ENCODE results near the gene E2F6. TPM values are rescaled to one million over a fixed set of nuclear protein-coding genes. Genes with fewer than 3 reads are reported as not detected.

The E2F6 gene
- total and polyA plus RNA-seq, 4 donors, result 3.5 to 7.7 (median 4.8) TPM

DNA sequence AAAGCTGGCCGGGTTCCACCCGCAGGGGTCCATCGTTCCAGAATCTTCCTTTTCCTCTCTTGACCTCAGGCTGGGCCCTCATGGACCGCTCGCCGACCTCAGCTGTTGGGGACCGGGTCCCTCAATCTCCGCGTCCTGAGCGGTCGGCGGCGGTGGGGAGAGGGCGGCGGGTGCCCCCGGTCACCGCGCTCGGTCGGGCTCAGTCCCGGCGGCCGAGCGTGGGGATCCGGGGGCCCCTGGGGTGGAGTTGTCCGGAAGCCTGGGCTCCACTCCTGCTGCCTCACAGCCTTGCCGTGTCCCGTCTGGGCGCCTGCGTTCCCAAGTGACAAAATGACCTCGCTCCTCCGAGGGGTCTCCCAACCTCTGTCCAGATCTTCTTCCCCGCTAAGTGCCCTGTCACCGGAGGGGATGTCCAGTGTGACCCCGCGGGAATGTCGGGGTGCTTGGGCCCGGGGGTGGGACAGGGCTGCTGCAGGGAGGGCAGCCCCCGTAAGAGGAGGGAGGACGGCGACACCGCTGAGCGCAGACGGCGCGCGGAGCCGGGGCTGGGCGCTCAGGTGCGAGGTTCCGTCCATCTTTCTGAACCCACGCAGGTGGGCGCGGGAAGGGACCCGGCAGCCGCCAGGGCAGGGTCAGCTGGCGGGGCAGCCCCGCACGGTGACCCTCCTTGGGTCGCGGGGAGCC, 16.0 kb upstream of the E2F6 start:
- Histone ChIP-seq H3K27me3 (ENCODE audit: control insufficient read depth in 4 of 4, insufficient read depth in 4 of 4, low read length in 3 of 4) (no peaks in the 10 kb centered on the region), H3K4me3 (ENCODE audit: low read depth in 1 of 3, low read length in 3 of 3) (peak overlapping the region in 1 of 3 donors; percentile 85), H3K4me1 (ENCODE audit: control insufficient read depth in 4 of 4, insufficient read depth in 4 of 4, low read length in 3 of 4) (peaks cover 0 to 16% (median 6%) of the 10 kb centered on the region in 4 donors), H3K9ac (ENCODE audit: low read depth in 1 of 2, low read length in 2 of 2) (no peak overlapping the region), H3K27ac (ENCODE audit: low read depth in 1 of 2, low read length in 2 of 2) (no peak overlapping the region), H3K9me3 (ENCODE audit: control insufficient read depth in 4 of 4, low read length in 3 of 4) (no peaks in the 10 kb centered on the region), H3K36me3 (ENCODE audit: control insufficient read depth in 4 of 4, insufficient read depth in 3 of 4, low read depth in 1 of 4, low read length in 3 of 4) (no peaks in the 10 kb centered on the region)
- WGBS, result 64% methylated on average over 61 of the region's 61 CpGs
- no peak for DNase-seq (ENCODE audit: low spot score)
- TF ChIP-seq FOXA2 (IDR thresholded peaks at IDR 0.05) (no peak), FOXA1 (IDR thresholded peaks at IDR 0.05) (no peak), YY1 (IDR thresholded peaks at IDR 0.05) (no peak), RXRA (IDR thresholded peaks at IDR 0.05) (no peak), JUND (IDR thresholded peaks at IDR 0.05) (no peak), EGR1 (IDR thresholded peaks at IDR 0.05; ENCODE audit: low read depth in 2 of 2) (no peak), TAF1 (conservative IDR thresholded peaks at IDR 0.05) (no peak), RAD21 (IDR thresholded peaks at IDR 0.05) (no peak), SP1 (IDR thresholded peaks at IDR 0.05) (no peak)
- TF ChIP-seq, protein P1, sequence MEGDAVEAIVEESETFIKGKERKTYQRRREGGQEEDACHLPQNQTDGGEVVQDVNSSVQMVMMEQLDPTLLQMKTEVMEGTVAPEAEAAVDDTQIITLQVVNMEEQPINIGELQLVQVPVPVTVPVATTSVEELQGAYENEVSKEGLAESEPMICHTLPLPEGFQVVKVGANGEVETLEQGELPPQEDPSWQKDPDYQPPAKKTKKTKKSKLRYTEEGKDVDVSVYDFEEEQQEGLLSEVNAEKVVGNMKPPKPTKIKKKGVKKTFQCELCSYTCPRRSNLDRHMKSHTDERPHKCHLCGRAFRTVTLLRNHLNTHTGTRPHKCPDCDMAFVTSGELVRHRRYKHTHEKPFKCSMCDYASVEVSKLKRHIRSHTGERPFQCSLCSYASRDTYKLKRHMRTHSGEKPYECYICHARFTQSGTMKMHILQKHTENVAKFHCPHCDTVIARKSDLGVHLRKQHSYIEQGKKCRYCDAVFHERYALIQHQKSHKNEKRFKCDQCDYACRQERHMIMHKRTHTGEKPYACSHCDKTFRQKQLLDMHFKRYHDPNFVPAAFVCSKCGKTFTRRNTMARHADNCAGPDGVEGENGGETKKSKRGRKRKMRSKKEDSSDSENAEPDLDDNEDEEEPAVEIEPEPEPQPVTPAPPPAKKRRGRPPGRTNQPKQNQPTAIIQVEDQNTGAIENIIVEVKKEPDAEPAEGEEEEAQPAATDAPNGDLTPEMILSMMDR (IDR thresholded peaks at IDR 0.05; ENCODE audit: low read depth, low read length, missing input control), result no peak
- TF ChIP-seq, protein P2, sequence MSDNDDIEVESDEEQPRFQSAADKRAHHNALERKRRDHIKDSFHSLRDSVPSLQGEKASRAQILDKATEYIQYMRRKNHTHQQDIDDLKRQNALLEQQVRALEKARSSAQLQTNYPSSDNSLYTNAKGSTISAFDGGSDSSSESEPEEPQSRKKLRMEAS (IDR thresholded peaks at IDR 0.05), result no peak
- TF ChIP-seq, protein P3, sequence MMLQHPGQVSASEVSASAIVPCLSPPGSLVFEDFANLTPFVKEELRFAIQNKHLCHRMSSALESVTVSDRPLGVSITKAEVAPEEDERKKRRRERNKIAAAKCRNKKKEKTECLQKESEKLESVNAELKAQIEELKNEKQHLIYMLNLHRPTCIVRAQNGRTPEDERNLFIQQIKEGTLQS (IDR thresholded peaks at IDR 0.05), result no peak
- TF ChIP-seq, protein P4, sequence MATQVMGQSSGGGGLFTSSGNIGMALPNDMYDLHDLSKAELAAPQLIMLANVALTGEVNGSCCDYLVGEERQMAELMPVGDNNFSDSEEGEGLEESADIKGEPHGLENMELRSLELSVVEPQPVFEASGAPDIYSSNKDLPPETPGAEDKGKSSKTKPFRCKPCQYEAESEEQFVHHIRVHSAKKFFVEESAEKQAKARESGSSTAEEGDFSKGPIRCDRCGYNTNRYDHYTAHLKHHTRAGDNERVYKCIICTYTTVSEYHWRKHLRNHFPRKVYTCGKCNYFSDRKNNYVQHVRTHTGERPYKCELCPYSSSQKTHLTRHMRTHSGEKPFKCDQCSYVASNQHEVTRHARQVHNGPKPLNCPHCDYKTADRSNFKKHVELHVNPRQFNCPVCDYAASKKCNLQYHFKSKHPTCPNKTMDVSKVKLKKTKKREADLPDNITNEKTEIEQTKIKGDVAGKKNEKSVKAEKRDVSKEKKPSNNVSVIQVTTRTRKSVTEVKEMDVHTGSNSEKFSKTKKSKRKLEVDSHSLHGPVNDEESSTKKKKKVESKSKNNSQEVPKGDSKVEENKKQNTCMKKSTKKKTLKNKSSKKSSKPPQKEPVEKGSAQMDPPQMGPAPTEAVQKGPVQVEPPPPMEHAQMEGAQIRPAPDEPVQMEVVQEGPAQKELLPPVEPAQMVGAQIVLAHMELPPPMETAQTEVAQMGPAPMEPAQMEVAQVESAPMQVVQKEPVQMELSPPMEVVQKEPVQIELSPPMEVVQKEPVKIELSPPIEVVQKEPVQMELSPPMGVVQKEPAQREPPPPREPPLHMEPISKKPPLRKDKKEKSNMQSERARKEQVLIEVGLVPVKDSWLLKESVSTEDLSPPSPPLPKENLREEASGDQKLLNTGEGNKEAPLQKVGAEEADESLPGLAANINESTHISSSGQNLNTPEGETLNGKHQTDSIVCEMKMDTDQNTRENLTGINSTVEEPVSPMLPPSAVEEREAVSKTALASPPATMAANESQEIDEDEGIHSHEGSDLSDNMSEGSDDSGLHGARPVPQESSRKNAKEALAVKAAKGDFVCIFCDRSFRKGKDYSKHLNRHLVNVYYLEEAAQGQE (IDR thresholded peaks at IDR 0.05), result no peak

DNA sequence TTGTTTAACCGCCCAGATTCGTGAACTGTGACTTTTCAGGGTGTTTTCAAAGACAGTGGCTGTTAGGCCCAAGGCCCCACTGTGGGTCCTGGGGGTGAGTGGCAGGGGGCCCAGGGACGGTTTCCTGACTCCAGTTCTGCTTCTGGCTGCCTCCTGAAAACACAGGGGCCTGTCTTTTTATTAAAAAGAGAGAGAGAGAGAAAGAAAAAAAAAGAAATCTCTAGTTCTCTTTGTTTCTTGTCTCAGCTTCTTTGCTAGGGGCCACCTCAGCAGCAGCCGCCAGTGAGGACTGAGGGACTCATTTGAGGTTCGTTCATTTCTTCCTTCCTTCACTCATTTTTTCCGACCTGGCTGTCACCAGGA, 15.4 kb upstream of the E2F6 start:
- H3K9me3 ChIP-seq (ENCODE audit: control insufficient read depth in 4 of 4, low read length in 3 of 4), result no peaks in the 10 kb centered on the region
- H3K4me1 ChIP-seq (ENCODE audit: control insufficient read depth in 4 of 4, insufficient read depth in 4 of 4, low read length in 3 of 4), result peaks cover 0 to 16% (median 6%) of the 10 kb centered on the region in 4 donors
- H3K9ac ChIP-seq (ENCODE audit: low read depth in 1 of 2, low read length in 2 of 2), result no peak overlapping the region
- H3K36me3 ChIP-seq (ENCODE audit: control insufficient read depth in 4 of 4, insufficient read depth in 3 of 4, low read depth in 1 of 4, low read length in 3 of 4), result no peaks in the 10 kb centered on the region
- TF ChIP-seq NR2F2 (IDR thresholded peaks at IDR 0.05), result no peak
- TF ChIP-seq, protein P3 (IDR thresholded peaks at IDR 0.05), result no peak
- TF ChIP-seq, protein P5, sequence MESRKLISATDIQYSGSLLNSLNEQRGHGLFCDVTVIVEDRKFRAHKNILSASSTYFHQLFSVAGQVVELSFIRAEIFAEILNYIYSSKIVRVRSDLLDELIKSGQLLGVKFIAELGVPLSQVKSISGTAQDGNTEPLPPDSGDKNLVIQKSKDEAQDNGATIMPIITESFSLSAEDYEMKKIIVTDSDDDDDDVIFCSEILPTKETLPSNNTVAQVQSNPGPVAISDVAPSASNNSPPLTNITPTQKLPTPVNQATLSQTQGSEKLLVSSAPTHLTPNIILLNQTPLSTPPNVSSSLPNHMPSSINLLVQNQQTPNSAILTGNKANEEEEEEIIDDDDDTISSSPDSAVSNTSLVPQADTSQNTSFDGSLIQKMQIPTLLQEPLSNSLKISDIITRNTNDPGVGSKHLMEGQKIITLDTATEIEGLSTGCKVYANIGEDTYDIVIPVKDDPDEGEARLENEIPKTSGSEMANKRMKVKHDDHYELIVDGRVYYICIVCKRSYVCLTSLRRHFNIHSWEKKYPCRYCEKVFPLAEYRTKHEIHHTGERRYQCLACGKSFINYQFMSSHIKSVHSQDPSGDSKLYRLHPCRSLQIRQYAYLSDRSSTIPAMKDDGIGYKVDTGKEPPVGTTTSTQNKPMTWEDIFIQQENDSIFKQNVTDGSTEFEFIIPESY (IDR thresholded peaks at IDR 0.05), result no peak
- no peak for TF ChIP-seq FOXA1 (IDR thresholded peaks at IDR 0.05)
- TF ChIP-seq HNF4A (conservative IDR thresholded peaks at IDR 0.05), result no peak
- no peak for TF ChIP-seq TAF1 (conservative IDR thresholded peaks at IDR 0.05)
- no peak for TF ChIP-seq EGR1 (IDR thresholded peaks at IDR 0.05; ENCODE audit: low read depth in 2 of 2)
- TF ChIP-seq RXRA (IDR thresholded peaks at IDR 0.05), result no peak
- TF ChIP-seq SP1 (IDR thresholded peaks at IDR 0.05), result no peak
- no peaks in the 10 kb centered on the region for H3K27me3 ChIP-seq (ENCODE audit: control insufficient read depth in 4 of 4, insufficient read depth in 4 of 4, low read length in 3 of 4)
- WGBS, result 83% methylated on average over 6 of the region's 6 CpGs
- H3K4me3 ChIP-seq (ENCODE audit: low read depth in 1 of 3, low read length in 3 of 3), result no peak overlapping the region
- no peak for DNase-seq (ENCODE audit: low spot score)
- no peak overlapping the region for H3K27ac ChIP-seq (ENCODE audit: low read depth in 1 of 2, low read length in 2 of 2)
